ENCODE data around the gene PHF19.

Gene PHF19

DNA sequence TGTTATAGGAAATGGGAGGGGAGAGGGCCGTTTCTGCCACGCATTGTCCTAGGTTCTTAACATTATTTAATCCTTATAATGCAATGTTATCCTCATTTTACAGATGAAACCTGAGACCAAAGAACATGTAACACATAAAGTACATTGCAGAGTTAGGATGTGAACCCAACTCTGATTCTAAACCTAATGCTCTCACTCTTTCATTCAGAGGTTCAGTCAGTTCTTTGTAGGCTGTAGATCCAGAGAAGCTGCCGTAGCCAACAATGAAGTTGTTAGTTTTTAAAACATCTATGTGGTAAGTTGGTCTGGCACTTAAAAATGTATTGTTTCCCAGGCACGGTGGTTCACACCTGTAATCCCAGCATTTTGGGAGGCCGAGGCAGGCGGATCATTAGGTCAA is 23.8 kb downstream of the PHF19 start:
- no peak for DNase-seq (ENCODE audit: low read depth in 2 of 2)

DNA sequence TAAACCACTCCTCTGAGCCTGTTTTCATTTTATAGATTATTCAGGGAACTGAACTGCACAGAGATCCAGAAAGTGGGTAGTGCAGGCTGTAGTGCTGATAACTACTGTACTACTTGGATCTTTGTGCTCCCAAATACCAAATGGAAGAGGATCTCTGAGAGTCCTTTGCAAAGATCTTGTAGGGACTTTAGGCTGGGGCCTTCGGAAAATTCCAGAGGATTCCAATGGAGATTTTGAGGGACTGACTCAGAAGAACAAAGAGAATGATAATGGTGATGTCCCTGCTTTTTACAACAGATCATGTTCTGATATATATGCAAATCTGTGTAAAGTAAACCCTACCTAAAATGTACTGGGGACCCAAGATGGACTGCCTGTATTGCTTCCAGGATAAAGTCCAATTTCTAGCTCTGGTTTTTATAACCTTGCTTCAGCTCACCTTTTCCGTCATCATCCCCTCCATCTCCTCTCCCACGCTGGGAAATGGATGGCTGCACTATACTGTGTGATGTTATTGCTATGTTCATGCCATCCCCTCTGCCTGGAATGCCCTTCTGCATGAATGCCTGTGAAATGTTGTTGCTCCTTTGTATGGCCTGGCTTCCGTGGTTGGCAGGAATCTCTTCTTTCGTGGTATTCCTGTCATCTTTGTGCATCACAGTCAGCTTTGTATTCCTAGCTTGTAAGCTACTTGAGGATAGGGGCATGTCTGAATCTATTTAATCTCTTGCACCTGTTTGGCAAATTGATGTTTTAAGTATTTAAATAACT is 24.6 kb downstream of the PHF19 start:
- no peak for DNase-seq (ENCODE audit: low read depth in 2 of 2)

DNA sequence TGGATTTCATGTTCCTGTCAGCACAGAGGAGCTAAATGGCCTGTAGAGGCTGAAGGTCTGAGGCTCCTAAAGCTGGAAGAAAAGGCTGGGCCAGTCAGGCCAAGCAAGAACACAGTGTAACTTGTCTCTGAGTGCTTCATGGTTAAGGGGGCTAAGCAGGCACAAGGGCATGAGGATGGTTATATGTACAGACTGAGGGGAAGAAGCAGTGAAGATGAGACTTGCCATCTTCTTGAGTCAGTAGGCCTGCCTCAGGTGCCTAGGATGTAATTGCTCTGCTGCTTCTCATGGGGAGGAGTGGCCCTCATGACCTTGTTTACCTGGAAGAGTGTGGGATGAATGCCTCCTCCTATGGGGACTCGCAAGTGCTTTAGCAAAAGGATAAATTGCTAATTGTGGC is 25.5 kb downstream of the PHF19 start:
- no peak for DNase-seq (ENCODE audit: low read depth in 2 of 2)

DNA sequence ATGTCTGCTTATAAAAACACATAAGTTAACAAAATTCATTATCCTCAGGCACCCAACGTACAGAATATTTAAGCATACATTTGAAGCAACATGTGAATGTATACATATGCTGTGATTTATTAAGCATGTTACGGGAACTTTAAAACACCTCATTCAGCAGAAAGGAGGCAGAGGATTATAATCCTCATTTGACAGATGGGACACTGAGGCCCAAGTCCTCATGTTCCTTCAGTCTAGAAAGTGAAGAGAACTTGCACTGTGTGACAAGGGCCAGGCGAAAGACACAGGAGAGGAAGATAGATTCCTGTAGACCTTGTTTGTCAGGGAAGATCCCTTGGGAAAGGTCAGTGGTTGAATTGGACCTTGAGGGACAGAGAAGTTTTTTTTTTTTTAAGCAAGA is 26.7 kb downstream of the PHF19 start:
- no peak for DNase-seq (ENCODE audit: low read depth in 2 of 2)

DNA sequence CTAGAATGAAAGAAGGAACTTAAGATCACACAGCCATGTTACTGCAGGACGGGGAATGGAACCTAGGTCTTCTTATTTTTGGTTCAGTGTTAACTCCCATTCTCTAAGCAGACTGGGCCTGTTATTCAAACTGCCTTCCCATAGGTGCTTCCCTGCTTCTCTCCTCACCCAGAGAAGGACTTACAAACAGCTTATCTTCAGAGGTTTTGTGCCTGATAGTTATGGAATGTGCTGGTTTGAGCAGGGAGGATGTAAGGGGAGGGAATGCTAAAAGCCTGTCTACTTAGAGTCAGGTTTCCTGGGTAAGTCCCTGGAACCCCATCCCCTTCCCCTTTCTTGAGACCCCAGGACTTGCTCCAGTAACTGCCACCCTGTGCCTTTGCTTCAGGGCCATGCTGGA is 30.1 kb downstream of the PHF19 start:
- DNase-seq (ENCODE audit: low read depth in 2 of 2) = no peak

DNA sequence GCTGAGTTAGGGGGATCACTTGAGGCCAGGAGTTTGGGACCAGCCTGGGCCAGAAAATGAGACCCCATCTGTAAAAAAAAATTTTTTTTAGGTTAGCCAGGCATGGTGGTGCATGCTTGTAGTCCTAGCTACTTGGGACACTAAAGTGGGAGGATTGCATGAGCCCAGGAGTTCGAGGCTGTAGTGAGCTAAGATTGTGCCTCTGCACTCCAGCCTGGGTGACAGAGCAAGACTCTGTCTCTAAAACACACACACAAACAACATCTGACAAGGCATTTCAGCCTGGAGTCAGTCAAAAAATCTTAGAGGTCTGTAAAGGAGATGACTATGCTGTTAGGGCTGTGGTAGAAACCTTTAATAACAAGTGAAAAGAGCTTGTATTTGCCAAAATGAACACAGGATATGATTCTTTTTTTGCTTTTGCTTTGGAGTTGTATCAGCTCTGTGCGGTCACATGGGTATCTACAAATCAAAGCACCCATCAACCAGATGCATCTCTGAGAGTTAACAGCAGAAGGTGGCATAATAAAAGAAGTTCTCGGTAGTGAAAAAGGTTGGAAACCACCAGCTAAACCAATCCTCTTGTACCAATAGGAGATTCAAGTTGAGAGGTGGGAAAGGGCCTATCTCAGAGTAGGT is 30.6 kb downstream of the PHF19 start:
- no peak for DNase-seq (ENCODE audit: low read depth in 2 of 2)

DNA sequence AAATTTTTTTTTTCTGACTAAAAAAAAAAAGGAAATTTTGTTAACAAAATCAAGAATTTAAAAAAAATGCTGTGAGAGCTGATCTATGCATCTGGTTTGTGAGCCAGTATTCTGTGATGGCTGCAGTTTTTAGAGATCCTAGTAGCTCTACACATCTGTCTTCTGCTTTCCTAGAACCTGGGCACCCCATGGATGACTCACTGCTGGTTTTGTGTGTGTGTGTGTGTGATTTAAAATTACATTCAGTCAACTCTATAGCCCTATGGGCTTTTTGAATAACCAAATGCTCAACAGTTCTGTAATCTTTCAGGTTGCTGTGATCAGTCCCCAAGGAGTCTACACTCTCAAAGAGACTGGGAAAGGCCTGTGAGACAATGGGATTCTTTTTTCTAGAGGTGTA is 31.7 kb downstream of the PHF19 start:
- DNase-seq (ENCODE audit: low read depth in 2 of 2) = no peak

DNA sequence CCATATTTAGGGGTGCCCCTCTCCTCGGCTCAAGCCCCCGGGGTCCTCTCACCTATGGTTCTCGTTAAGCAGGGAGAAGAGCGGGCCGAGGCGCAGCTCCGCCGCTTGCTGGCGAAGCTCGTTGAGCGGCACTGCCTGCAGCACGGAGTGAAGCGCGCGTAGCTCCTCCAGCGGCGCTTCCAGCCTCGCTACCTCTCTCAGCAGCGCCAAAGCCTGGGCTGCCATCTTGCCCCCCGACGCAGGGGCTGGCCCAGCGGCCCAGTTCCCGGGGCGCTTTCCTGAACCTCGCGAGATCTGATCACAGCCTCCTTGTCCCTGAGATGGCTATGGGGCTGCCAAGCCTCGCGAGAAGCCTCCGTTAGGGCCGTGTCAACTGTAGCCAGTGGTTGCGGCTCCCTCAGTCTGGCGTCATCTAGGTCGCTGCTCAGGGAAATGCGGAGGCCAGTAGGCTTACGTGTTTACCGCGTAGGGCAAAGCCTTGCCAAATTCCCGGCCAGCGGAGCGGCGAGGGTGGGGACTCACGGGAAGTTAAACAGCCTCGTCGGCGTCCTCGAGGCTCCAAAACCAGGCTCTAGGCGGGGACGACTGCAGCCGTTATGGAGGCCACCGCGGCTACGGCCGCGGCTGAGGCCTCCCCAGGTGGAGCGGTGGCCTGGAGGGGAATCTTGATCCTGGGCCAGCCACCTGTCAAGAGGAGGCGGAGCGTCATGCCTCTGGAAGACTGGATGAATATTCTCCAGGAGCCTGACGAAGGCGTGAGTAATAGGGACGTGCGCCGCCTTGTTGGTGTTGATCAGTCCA is 34.1 kb downstream of the PHF19 start, which contains the start of gene PSMD5:
Gene PSMD5, minus strand, starts transcription at position 238 of the 801 bp plus-strand sequence. Its CDS starts 13 bp downstream, at position 225.
- peak; percentile 80 to 86 for DNase-seq (ENCODE audit: low read depth in 2 of 2)

DNA sequence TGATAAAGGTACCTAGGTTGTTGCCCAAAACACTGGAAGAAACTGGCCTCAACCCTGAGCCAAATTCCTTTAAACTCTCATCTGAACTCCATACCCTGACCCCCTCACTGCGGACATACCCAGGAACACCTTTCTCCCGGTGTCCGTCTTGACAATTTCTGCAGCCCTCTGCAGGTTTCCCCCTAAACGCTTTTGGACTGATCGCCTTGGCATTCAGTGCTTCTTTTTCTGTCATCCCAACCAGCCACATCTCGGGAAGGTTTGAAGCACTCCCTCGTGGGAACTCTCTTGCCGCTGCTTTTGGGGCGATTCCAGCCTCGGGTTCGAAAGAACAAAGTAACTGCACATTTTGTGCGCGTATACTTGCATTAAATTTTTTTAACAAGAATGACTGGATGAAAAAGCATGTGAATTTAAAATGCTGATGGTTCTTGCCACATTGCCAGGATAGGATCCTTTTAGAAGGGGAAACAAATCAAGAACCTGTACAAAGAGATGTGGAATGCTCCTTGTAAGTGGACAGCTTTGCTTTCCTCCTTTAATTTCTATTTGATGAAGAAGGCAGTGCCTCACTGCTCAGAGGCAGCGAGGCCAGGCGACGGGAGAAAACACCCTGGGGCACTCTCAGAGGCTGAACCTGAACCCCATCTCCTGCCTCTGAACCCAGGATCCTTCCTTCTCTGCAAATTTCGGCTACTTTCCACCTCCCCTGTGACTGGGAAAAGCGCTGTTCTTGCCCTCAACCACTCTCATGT is 34.9 kb downstream of the PHF19 start:
- DNase-seq (ENCODE audit: low read depth in 2 of 2) = no peak

DNA sequence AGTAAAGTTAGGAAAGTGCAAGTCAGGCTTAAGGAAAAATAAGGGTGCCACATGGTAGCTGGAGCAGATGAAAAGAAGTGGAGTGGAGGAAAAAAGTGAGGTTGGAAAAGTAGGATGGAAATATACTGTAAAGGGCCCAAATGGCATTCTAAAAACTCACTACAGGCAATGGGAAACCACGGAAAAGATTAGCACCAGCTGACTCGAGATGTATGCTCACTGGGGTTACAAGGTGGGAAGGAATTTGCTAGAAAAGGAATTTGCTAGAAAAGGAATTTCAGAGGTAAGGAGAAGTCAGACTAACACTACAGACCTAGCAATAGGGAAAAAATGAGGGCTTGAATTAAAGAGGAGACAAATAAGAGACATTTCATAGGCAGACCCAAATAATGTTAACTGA is 37.8 kb downstream of the PHF19 start:
- no peak for DNase-seq (ENCODE audit: low read depth in 2 of 2)

DNA sequence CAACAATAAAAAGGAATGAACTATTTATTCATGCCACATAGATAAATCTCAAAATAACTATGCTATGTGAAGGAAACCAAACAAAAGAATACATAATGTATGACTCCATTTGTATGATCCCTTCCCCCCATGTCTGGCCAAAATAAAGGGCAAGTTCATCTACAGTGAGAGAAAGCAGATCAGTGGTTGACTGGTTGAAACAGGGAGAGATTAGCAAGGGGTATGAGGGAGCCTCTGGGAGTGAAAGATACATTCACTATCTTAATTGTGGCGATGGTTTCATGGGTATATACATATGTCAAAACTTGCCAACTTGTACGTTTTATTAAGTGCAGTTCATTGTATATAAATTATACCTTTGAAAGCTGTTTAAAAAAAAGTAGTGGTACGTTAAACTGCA is 39.1 kb downstream of the PHF19 start:
- no peak for DNase-seq (ENCODE audit: low read depth in 2 of 2)

DNA sequence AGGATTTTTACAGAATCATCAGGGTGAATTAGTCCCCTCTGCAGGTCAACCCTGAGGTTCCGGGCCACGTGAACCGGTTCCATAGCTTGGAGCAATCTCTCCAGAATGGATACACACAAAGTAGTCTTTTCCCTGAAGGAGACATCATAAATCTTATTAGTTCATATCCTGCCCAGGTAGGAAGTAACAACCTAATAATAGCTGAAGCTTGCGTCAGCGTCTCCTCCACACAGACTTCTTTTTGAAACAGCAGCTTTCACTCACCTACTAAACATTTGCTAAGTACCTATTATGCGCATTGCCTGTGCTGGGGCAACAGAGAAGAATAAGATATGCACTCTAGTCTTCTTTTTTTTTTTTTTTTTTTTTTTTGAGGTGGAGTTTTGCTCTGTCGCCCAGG is 43.7 kb downstream of the PHF19 start:
- no peak for DNase-seq (ENCODE audit: low read depth in 2 of 2)

DNA sequence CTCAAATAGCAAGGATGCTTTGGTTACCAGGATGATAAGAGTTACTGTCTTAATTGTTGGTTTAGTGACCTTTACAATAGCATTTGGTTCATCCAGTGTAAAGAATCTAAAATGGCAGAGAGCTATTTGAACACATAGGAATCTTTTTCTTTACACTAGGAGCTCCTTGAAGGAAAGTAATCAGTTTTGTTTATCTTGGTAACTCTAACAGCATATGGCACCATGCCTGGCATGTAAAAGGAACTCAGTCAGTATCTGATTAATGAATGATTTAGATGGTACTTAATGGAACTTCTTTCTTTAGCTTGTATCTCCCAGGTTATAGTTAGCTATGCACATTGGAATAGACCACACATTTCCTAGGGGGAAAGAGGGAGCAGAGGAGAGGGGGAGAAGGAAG is 44.2 kb downstream of the PHF19 start:
- no peak for DNase-seq (ENCODE audit: low read depth in 2 of 2)

DNA sequence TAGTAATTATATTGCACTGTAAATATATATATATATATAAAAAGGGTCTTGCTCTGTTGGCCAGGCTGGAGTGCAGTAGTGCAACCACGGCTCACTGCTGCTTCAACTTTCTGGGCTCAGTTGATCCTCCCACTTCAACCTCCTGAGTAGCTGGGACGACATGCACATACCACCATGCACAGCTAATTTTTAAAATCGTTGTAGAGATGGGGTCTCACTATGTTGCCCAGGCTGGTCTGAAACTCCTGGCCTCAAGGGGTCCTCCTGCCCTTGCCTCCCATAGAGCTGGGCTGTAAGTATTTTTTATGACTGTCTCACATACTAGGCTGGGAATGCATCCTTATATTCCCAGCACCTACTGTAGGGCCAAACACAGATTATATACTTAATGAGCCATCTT is 46.1 kb downstream of the PHF19 start:
- no peak for DNase-seq (ENCODE audit: low read depth in 2 of 2)

DNA sequence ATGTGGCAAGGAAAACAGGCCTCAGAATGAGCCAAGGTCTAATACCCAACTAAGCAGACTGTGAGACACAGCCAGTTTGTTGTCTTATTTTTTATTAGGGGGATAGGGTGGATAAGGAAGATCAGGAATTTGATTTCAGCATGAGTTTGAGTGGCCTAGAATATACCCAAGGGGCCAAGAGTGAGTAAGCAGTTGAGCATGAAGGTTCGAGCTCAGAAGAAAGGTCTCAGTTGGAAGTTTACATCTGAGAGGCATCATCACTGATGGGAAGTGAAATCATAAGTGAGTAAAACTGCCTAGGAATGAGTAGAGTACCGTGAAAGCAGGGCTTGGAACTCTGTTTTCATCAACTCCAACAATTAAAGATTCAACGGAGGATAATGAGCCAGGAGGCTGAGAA is 46.8 kb downstream of the PHF19 start:
- no peak for DNase-seq (ENCODE audit: low read depth in 2 of 2)

DNA sequence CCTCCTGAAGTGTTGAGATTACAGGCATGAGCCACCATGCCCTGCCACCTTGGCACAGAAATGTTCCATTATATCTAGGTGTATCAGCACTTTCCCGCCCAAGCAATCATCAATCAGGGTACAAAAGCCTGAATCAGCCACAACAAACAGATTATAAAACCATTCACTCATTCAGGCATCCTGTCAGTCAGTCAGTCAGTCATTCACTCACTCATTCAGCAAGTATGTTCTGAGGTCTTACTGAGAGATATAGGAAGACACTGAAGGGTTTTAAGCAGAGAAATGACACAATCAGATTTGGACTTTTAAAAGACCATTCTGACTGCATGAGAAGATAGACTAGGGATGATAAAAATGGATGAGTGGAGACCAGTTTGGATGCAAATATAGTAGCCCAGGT is 47.3 kb downstream of the PHF19 start:
- no peak for DNase-seq (ENCODE audit: low read depth in 2 of 2)

DNA sequence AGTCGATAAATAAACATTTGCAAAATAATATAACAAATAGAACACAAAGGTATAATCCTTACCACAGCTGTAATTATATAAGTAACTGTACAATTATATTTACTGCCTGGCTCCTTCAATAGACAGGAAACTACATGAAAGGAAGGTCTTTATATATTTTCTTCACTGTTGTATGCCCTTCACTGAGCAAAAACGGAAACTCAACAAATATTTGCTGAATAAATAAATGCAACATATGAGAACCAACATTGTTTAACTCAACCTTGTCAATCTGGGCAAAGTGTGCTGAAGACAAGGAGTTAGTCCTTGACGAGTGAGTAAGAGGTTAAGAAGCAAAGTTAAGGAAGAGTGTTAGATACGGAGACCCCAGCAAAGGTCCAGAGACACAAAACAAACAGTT is 56.9 kb downstream of the PHF19 start:
- DNase-seq (ENCODE audit: low read depth in 2 of 2) = no peak

DNA sequence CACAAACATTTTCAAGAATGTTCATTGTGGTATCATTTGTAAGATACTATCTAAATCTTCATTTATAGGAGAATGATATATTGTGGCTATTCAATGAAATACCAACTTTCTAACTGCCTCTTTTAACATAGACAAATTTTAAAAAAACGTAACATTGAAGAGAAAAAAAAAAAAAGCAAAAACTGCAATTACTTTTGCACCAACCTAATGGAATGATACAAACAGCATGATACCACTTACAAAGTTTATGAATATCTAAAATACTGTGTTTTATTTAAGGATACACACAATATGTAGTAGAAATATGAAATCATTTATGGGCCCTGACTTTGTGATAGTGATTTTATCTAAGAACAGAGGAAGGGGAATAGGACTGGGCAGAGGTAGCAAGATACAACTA is 58.4 kb downstream of the PHF19 start:
- no peak for DNase-seq (ENCODE audit: low read depth in 2 of 2)

DNA sequence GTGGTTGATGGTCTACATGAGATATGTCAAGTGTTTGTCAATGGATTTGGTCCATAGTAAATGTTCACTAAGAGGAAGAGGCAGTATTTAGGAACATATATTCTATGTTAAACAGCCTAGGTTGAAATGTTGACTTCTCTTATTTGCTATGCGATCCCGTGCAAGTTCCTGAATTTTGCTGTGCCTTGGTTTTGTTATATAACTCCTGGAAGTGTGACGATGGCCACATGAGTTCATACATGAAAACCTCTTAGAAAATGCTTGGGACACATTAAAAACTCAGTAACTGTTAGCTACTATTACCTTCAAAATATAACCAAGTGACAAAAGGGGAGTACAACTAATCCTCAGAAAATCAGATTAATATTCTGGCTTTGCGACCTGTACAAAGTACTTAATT is 61.9 kb downstream of the PHF19 start:
- no peak for DNase-seq (ENCODE audit: low read depth in 2 of 2)

DNA sequence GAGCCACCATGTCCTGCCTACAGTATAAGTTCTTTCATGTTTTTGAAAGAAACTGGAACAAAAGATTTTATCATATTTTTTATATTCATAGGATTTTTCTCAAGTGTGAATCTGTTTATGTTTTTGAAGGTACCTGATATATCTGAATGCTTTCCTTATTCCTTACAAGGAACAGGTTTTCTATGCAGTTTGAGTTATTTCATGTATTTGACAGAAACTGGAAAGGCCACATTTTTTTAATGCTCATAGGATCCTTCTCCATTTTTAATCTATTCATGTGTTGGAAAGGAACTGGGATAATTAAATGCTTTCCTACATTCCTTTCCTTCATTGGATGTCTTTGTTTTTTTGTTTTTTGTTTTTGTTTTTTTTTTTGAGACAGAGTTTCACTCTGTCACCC is 68.1 kb downstream of the PHF19 start:
- no peak for DNase-seq (ENCODE audit: low read depth in 2 of 2)

DNA sequence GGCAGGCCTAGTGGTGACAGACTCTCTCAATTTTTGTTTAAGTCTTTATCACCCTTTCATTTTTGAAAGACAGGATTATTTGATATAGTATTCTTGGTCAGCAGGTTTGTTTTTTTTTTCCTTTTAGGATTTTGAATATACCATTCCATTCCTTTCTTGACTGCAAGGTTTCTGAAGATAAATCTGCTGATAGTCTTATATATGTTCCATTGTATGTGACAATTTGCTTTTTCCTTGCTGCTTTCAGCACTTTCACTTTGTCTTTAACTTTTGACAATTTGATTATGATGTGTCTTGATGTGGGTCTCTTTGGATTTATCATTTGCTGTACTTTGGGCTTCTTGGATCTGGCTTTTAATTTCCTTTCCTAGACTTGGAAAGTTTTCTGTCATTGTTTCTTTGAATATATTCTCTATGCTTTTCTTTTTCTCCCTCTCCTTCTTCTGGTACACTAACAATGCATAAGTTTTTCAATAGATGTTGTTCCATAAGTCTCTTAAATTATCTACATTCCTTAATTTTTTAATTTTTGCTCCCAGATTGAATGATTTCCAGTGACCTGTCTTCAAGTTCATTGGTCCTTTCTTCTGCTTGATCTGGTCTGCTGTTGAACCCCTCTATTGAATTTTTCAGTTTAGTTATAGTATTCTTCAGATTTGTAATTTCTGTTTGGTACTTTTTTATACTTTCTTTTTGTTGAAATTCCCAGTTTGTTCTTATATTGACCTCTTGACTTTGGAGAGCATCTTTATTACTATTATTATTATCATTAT is 69.2 kb downstream of the PHF19 start:
- DNase-seq (ENCODE audit: low read depth in 2 of 2) = no peak

Measured in stimulated activated CD4-positive, alpha-beta T cell treated with anti-CD3 and anti-CD28 coated beads, Interleukin-1b, Interleukin-23, amount 100 ng/mL, for 1 hour (primary cell).